ENCODE data around the gene DNAH12. TPM values are rescaled to one million over a fixed set of nuclear protein-coding genes. Genes with fewer than 3 reads are reported as not detected.
"Not testable (repeated sequence)": the region's sequence is repeated elsewhere in the genome, so short reads cannot be mapped to it uniquely, and the experiment has no call there.

DNAH12 gene
- total RNA-seq, 1 experiment from 2014 or later: 0.45 TPM

GRCh38 chr3:57383406-57383805, 160.7 kb downstream of the DNAH12 start:
- intact Hi-C loops (cut with micrococcal nuclease; ENCODE audit: unreplicated experiment): no loop called here
- no TSS peak for BruUV-seq (replicated peaks)
- Mint-ChIP-seq H3K4me3 (ENCODE audit: unreplicated experiment) (no peak overlapping the region), H3K9me3 (ENCODE audit: unreplicated experiment) (no peaks in the 10 kb centered on the region), H3K27ac (ENCODE audit: unreplicated experiment) (no peak overlapping the region), H3K36me3 (ENCODE audit: insufficient read depth, unreplicated experiment) (no peaks in the 10 kb centered on the region), H3K4me1 (ENCODE audit: low read depth, unreplicated experiment) (no peaks in the 10 kb centered on the region), H3K27me3 (ENCODE audit: insufficient read depth, unreplicated experiment) (no peaks in the 10 kb centered on the region)
- H3K9me3 ChIP-seq: no peaks in the 10 kb centered on the region
- H3K4me1 ChIP-seq: no peaks in the 10 kb centered on the region
- no peaks in the 10 kb centered on the region for H3K36me3 ChIP-seq (ENCODE audit: control insufficient read depth, insufficient read depth, low read length)
- ChIA-PET POLR2A (no interaction called here), CTCF (no interaction called here)
- H3K27me3 ChIP-seq (replicated peaks; ENCODE audit: control insufficient read depth, insufficient read depth, low read length): no peaks in the 10 kb centered on the region
- no peak overlapping the region for H3K4me3 ChIP-seq (ENCODE audit: low read depth, low read length)
- no peak for DNase-seq
- TF ChIP-seq, protein P1, sequence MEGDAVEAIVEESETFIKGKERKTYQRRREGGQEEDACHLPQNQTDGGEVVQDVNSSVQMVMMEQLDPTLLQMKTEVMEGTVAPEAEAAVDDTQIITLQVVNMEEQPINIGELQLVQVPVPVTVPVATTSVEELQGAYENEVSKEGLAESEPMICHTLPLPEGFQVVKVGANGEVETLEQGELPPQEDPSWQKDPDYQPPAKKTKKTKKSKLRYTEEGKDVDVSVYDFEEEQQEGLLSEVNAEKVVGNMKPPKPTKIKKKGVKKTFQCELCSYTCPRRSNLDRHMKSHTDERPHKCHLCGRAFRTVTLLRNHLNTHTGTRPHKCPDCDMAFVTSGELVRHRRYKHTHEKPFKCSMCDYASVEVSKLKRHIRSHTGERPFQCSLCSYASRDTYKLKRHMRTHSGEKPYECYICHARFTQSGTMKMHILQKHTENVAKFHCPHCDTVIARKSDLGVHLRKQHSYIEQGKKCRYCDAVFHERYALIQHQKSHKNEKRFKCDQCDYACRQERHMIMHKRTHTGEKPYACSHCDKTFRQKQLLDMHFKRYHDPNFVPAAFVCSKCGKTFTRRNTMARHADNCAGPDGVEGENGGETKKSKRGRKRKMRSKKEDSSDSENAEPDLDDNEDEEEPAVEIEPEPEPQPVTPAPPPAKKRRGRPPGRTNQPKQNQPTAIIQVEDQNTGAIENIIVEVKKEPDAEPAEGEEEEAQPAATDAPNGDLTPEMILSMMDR (IDR thresholded peaks at IDR 0.05; ENCODE audit: insufficient read depth in 1 of 2, low read depth in 1 of 2, low read length in 1 of 2, severe bottlenecking in 1 of 2, unreplicated experiment in 1 of 2): no peak

- TF ChIP-seq, protein P1 (IDR thresholded peaks at IDR 0.05; ENCODE audit: insufficient read depth in 1 of 2, low read depth in 1 of 2, low read length in 1 of 2, severe bottlenecking in 1 of 2, unreplicated experiment in 1 of 2): no peak
- no peak for DNase-seq
- Mint-ChIP-seq H3K4me3 (ENCODE audit: unreplicated experiment) (no peak overlapping the region), H3K9me3 (ENCODE audit: unreplicated experiment) (no peaks in the 10 kb centered on the region), H3K27me3 (ENCODE audit: insufficient read depth, unreplicated experiment) (no peaks in the 10 kb centered on the region), H3K36me3 (ENCODE audit: insufficient read depth, unreplicated experiment) (no peaks in the 10 kb centered on the region), H3K27ac (ENCODE audit: unreplicated experiment) (no peak overlapping the region), H3K4me1 (ENCODE audit: low read depth, unreplicated experiment) (no peaks in the 10 kb centered on the region)
- no TSS peak for BruUV-seq (replicated peaks)
- ChIA-PET CTCF (no interaction called here), POLR2A (no interaction called here)
- H3K36me3 ChIP-seq (ENCODE audit: control insufficient read depth, insufficient read depth, low read length): no peaks in the 10 kb centered on the region
- H3K9me3 ChIP-seq: no peaks in the 10 kb centered on the region
- H3K4me3 ChIP-seq (ENCODE audit: low read depth, low read length): no peak overlapping the region
- no peaks in the 10 kb centered on the region for H3K4me1 ChIP-seq
- H3K27me3 ChIP-seq (replicated peaks; ENCODE audit: control insufficient read depth, insufficient read depth, low read length): no peaks in the 10 kb centered on the region
- intact Hi-C loops (cut with micrococcal nuclease; ENCODE audit: unreplicated experiment): no loop called here
These were observed 161.2 kb downstream of the DNAH12 start for GRCh38 chr3:57382933-57383332.

GRCh38 chr3:57370341-57370740, 173.8 kb downstream of the DNAH12 start:
- no peak overlapping the region for H3K4me3 ChIP-seq (ENCODE audit: low read depth, low read length)

GRCh38 chr3:57365089-57365488, 179.1 kb downstream of the DNAH12 start:
- H3K27me3 Mint-ChIP-seq (ENCODE audit: insufficient read depth, unreplicated experiment); H3K4me1 ChIP-seq; H3K4me3 Mint-ChIP-seq (ENCODE audit: unreplicated experiment); BruUV-seq (replicated peaks); intact Hi-C loops (cut with micrococcal nuclease; ENCODE audit: unreplicated experiment); POLR2A ChIA-PET; H3K9me3 Mint-ChIP-seq (ENCODE audit: unreplicated experiment); DNase-seq; H3K4me1 Mint-ChIP-seq (ENCODE audit: low read depth, unreplicated experiment); H3K27me3 ChIP-seq (replicated peaks; ENCODE audit: control insufficient read depth, insufficient read depth, low read length); CTCF ChIA-PET; H3K27ac Mint-ChIP-seq (ENCODE audit: unreplicated experiment); H3K36me3 Mint-ChIP-seq (ENCODE audit: insufficient read depth, unreplicated experiment); H3K36me3 ChIP-seq (ENCODE audit: control insufficient read depth, insufficient read depth, low read length); H3K4me3 ChIP-seq (ENCODE audit: low read depth, low read length); H3K9me3 ChIP-seq: not testable (repeated sequence)

More at GRCh38 chr3:57370341-57370740, 173.8 kb downstream of the DNAH12 start:
- ChIA-PET CTCF (no interaction called here), POLR2A (no interaction called here)
- TF ChIP-seq, protein P1 (IDR thresholded peaks at IDR 0.05; ENCODE audit: insufficient read depth in 1 of 2, low read depth in 1 of 2, low read length in 1 of 2, severe bottlenecking in 1 of 2, unreplicated experiment in 1 of 2): no peak
- no peaks in the 10 kb centered on the region for H3K4me1 Mint-ChIP-seq (ENCODE audit: low read depth, unreplicated experiment)
- H3K4me3 Mint-ChIP-seq (ENCODE audit: unreplicated experiment): no peak overlapping the region
- H3K9me3 Mint-ChIP-seq (ENCODE audit: unreplicated experiment): no peaks in the 10 kb centered on the region
- H3K27me3 ChIP-seq (replicated peaks; ENCODE audit: control insufficient read depth, insufficient read depth, low read length): no peaks in the 10 kb centered on the region
- no TSS peak for BruUV-seq (replicated peaks)
- H3K36me3 Mint-ChIP-seq (ENCODE audit: insufficient read depth, unreplicated experiment): no peaks in the 10 kb centered on the region
- H3K27me3 Mint-ChIP-seq (ENCODE audit: insufficient read depth, unreplicated experiment): peaks cover 3% of the 10 kb centered on the region
- H3K4me1 ChIP-seq: no peaks in the 10 kb centered on the region
- no peak overlapping the region for H3K27ac Mint-ChIP-seq (ENCODE audit: unreplicated experiment)
- no peak for DNase-seq
- no peaks in the 10 kb centered on the region for H3K36me3 ChIP-seq (ENCODE audit: control insufficient read depth, insufficient read depth, low read length)
- no peaks in the 10 kb centered on the region for H3K9me3 ChIP-seq
- intact Hi-C loops (cut with micrococcal nuclease; ENCODE audit: unreplicated experiment): no loop called here

DNA sequence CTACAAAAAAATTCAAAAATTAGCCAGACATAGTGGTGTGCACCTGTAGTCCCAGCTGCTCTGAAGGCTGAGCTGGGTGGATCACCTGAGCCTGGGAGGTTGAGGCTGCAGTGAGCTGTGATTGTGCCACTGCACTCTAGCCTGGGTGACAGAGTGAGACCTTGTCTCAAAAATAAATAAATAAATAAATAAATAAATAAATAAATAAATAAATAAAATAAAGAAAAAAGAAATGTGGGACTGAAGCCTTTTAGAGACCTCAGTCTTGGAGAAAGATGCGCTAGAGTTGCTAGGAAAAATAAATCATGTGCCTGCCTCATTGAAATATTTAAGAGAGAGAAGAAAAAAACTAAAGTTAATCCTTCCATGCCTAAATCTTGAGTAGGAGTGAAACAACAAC, 187.9 kb downstream of the DNAH12 start:
- H3K9me3 Mint-ChIP-seq (ENCODE audit: unreplicated experiment); H3K4me3 Mint-ChIP-seq (ENCODE audit: unreplicated experiment); H3K4me1 Mint-ChIP-seq (ENCODE audit: low read depth, unreplicated experiment); H3K27ac Mint-ChIP-seq (ENCODE audit: unreplicated experiment); H3K27me3 Mint-ChIP-seq (ENCODE audit: insufficient read depth, unreplicated experiment); H3K36me3 ChIP-seq (ENCODE audit: control insufficient read depth, insufficient read depth, low read length); H3K36me3 Mint-ChIP-seq (ENCODE audit: insufficient read depth, unreplicated experiment); BruUV-seq (replicated peaks); H3K9me3 ChIP-seq; H3K4me1 ChIP-seq; intact Hi-C loops (cut with micrococcal nuclease; ENCODE audit: unreplicated experiment); CTCF ChIA-PET; POLR2A ChIA-PET; H3K4me3 ChIP-seq (ENCODE audit: low read depth, low read length); H3K27me3 ChIP-seq (replicated peaks; ENCODE audit: control insufficient read depth, insufficient read depth, low read length); DNase-seq: not testable (repeated sequence)

Data from Caco-2 (cell line).